A673 (cell line): ENCODE measurements around the gene INPP4B. TPM values are rescaled to one million over a fixed set of nuclear protein-coding genes. Genes with fewer than 3 reads are reported as not detected.

ENCODE experiments used
- BruUV-seq: library from RNA; stranded (reverse); fragments of 400-500 nt; replicated peaks from 2 replicates; lab custom pipeline; 2021; lab: Mats Ljungman, UMichigan
- CTCF ChIA-PET: fragments of 300-600 bp; sonication (Branson Sonifier 250); formaldehyde crosslinking; loops from one replicate; lab custom pipeline; 2022; ENCODE audit warnings: antibody characterized with exemption; lab: Charles Lee
- POLR2A ChIA-PET: fragments of 300-600 bp; sonication (Branson Sonifier 250); formaldehyde crosslinking; loops from one replicate; lab custom pipeline; 2022; ENCODE audit warnings: antibody characterized with exemption; ENCODE audit not compliant: low non-redundant PET; lab: Charles Lee
- DNase-seq: peaks from one replicate; pipeline ENCODE4 v3.0.0-alpha.2; 2015; ENCODE audit warnings: low spot score
- H3K27ac ChIP-seq: fragments of 200-600 bp; sonication (generic); 2 replicates; pipeline ENCODE4 v1.5.1; 2016; ENCODE audit warnings: mixed run types, low read depth, mild to moderate bottlenecking, mixed read lengths, antibody characterized with exemption, low read length; ENCODE audit not compliant: poor library complexity, severe bottlenecking
- H3K27me3 ChIP-seq: fragments of 200-600 bp; sonication (generic); replicated peaks from 2 replicates; pipeline ENCODE4 v1.6.1; 2017; ENCODE audit warnings: mixed run types, low read depth, mild to moderate bottlenecking, mixed read lengths, antibody characterized with exemption, low read length; ENCODE audit not compliant: insufficient read depth, poor library complexity
- H3K36me3 ChIP-seq: fragments of 200-600 bp; sonication (generic); 2 replicates; pipeline ENCODE4 v1.6.1; 2016; ENCODE audit warnings: mixed run types, mild to moderate bottlenecking, mixed read lengths, antibody characterized with exemption, low read length; ENCODE audit not compliant: insufficient read depth, poor library complexity, severe bottlenecking
- H3K4me1 ChIP-seq: fragments of 200-600 bp; sonication (generic); 2 replicates; pipeline ENCODE4 v1.6.1; 2017; ENCODE audit warnings: mixed run types, mild to moderate bottlenecking, mixed read lengths, antibody characterized with exemption, low read length; ENCODE audit not compliant: insufficient read depth, poor library complexity, severe bottlenecking
- H3K4me3 ChIP-seq: fragments of 200-600 bp; sonication (generic); 2 replicates; pipeline ENCODE4 v1.5.1; 2016; ENCODE audit warnings: low read depth, mixed run types, mild to moderate bottlenecking, mixed read lengths, low read length; ENCODE audit not compliant: poor library complexity, severe bottlenecking
- H3K9me3 ChIP-seq: fragments of 200-600 bp; sonication (generic); 2 replicates; pipeline ENCODE4 v1.6.1; 2016; ENCODE audit warnings: mixed run types, low read depth, mild to moderate bottlenecking, mixed read lengths, antibody characterized with exemption, low read length; ENCODE audit not compliant: poor library complexity, severe bottlenecking
- EZH2 ChIP-seq: fragments of 200-600 bp; sonication (generic); IDR thresholded peaks from 2 replicates; pipeline ENCODE4 v1.6.1; 2017; ENCODE audit warnings: borderline replicate concordance, low read depth, mild to moderate bottlenecking, mixed read lengths, antibody characterized with exemption, low read length; ENCODE audit not compliant: poor library complexity, severe bottlenecking
- intact Hi-C: fragments of 100-400 bp; cut with micrococcal nuclease; formaldehyde crosslinking; loops from one replicate; pipeline ENCODE4 v1.10.0; 2022; ENCODE audit not compliant: unreplicated experiment
- total RNA-seq: library from RNA; stranded (reverse); gene quantifications from 2 replicates; pipeline ENCODE4 v1.2.3, GENCODE V29; 2021
- TF ChIP-seq, protein P1 (sequence below): fragments of 300-800, 200-600 bp; sonication (generic); conservative IDR thresholded peaks from 2 replicates; pipeline ENCODE4 v1.5.1; 2017; ENCODE audit warnings: low read depth, mild to moderate bottlenecking, antibody characterized with exemption, low read length, moderate library complexity, mixed read lengths

INPP4B gene
- total RNA-seq, 1 experiment from 2014 or later, result 13.1 TPM

DNA sequence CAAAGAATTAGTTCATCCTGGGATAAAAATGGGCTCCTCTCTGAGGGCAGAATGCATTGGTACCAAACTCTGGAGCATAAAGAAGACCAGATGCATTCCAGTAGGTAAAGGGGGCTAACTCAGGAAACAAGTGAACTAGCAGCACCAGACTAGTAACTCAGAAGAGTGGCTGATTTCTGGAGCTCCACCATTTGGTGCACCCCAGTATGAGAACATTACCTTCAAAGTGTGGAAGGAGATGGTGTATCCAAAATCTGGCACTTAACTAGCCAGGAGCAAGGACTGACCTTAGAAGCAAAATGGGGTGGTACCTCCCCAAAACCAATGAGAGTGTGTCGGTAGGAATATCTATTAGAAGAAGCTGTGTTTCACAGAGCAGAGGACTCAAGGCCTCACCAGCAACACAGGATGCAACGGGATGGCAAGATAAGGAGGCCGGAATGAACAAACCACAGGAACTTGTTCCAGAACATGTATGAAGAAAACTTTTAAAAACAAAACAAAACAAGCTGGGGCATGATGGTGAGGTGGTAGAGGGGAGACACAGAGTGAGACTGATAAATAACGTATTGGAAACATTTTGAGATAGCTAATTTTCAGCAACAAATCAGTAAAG lies 142.3 kb downstream of the INPP4B start:
- intact Hi-C loops, result no loop called here
- no peak overlapping the region for H3K27ac ChIP-seq
- BruUV-seq, result no TSS peak
- CTCF ChIA-PET, result no interaction called here
- no peaks in the 10 kb centered on the region for H3K4me1 ChIP-seq
- no peak for DNase-seq
- POLR2A ChIA-PET, result no interaction called here
- no peaks in the 10 kb centered on the region for H3K27me3 ChIP-seq
- no peaks in the 10 kb centered on the region for H3K36me3 ChIP-seq
- no peaks in the 10 kb centered on the region for H3K9me3 ChIP-seq
- H3K4me3 ChIP-seq, result no peak overlapping the region
- TF ChIP-seq, protein P1, sequence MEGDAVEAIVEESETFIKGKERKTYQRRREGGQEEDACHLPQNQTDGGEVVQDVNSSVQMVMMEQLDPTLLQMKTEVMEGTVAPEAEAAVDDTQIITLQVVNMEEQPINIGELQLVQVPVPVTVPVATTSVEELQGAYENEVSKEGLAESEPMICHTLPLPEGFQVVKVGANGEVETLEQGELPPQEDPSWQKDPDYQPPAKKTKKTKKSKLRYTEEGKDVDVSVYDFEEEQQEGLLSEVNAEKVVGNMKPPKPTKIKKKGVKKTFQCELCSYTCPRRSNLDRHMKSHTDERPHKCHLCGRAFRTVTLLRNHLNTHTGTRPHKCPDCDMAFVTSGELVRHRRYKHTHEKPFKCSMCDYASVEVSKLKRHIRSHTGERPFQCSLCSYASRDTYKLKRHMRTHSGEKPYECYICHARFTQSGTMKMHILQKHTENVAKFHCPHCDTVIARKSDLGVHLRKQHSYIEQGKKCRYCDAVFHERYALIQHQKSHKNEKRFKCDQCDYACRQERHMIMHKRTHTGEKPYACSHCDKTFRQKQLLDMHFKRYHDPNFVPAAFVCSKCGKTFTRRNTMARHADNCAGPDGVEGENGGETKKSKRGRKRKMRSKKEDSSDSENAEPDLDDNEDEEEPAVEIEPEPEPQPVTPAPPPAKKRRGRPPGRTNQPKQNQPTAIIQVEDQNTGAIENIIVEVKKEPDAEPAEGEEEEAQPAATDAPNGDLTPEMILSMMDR, result no peak

DNA sequence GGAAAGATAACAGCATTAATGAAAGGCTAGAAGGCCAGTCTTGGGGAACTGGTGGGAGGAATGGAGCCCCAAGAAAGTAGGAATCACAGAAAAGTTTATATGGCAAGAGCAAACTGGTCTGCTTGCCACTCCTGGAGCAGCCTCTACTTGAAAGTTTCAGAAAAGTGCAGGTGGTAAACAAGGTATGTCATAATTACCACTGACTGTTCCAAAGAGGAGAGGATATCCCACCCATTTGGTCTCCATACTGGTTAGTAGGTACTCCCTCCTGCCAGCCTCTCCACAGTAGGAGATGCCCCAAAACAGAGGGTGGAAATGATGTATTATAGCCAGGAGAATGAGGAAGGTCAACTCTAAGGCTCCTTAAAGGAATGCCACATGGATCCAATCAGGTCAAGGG lies 145.1 kb downstream of the INPP4B start:
- intact Hi-C loops, result no loop called here
- Histone ChIP-seq H3K9me3 (no peaks in the 10 kb centered on the region), H3K36me3 (no peaks in the 10 kb centered on the region), H3K27ac (no peak overlapping the region), H3K4me3 (no peak overlapping the region), H3K4me1 (no peaks in the 10 kb centered on the region), H3K27me3 (no peaks in the 10 kb centered on the region)
- CTCF ChIA-PET, result no interaction called here
- TF ChIP-seq EZH2, result no peak
- TF ChIP-seq, protein P1, result no peak
- POLR2A ChIA-PET, result no interaction called here
- BruUV-seq, result no TSS peak
- DNase-seq, result no peak

DNA sequence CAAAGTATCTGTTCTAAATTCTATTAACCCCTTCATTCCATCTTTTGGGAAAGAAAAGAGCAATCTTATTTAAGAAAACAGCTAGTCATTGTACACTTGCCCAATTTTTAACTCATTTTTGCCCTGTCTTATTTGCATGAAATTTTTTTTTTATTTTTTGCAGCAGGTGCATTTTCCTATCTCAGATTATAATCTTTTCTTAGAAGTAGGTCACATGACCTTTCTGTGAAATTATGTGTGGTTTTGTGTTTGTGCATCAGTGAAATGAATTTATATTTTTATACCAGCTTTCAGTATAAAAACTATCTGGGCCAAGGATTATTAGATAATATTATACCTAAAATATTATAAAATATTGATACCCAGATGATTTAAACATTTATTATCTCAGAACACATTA lies 145.6 kb downstream of the INPP4B start:
- BruUV-seq, result no TSS peak
- H3K27me3 ChIP-seq, result no peaks in the 10 kb centered on the region
- no peak for TF ChIP-seq EZH2
- TF ChIP-seq, protein P1, result no peak
- intact Hi-C loops, result no loop called here
- no peaks in the 10 kb centered on the region for H3K36me3 ChIP-seq
- H3K9me3 ChIP-seq, result no peaks in the 10 kb centered on the region
- no peak overlapping the region for H3K27ac ChIP-seq
- no peaks in the 10 kb centered on the region for H3K4me1 ChIP-seq
- no peak for DNase-seq
- H3K4me3 ChIP-seq, result no peak overlapping the region
- ChIA-PET POLR2A (no interaction called here), CTCF (no interaction called here)
